SK-N-SH (cell line): Measurements from ENCODE around the gene SH3PXD2A. TPM values are rescaled to one million over a fixed set of nuclear protein-coding genes. Genes with fewer than 3 reads are reported as not detected.

Source experiments
- CTCF ChIA-PET: fragments of 300-600, 350-600 bp; formaldehyde crosslinking; extraction: SDS; loops from one replicate; lab custom pipeline; 2021; lab: Yijun Ruan, JAX
- POLR2A ChIA-PET: fragments of 350-600 bp; sonication (Branson Sonifier 250); formaldehyde crosslinking; extraction: SDS; loops from one replicate; lab custom pipeline; 2020; ENCODE audit warnings: antibody characterized with exemption, inconsistent platforms; lab: Yijun Ruan, JAX
- DNase-seq: peaks from one replicate; pipeline ENCODE4 v3.0.0; 2012
- H2AFZ ChIP-seq: fragments of 200-600 bp; sonication (generic); 2 replicates; pipeline ENCODE4 v1.8.1; 2016; ENCODE audit warnings: antibody characterized with exemption, mild to moderate bottlenecking, low read depth
- H3F3A ChIP-seq: fragments of 200-600 bp; sonication (generic); replicated peaks from 2 replicates; pipeline ENCODE3; 2016; ENCODE audit warnings: antibody characterized with exemption, mild to moderate bottlenecking; ENCODE audit not compliant: insufficient read depth
- H3K27ac ChIP-seq, 2 experiments: fragments of 200-500 bp in 1 of 2; fragments of 200-600 bp in 1 of 2; sonication (Bioruptor generic) in 1 of 2; sonication (generic), shearing (Covaris generic) in 1 of 2; 2 replicates each; pipeline versions ENCODE4 v1.5.1 to v1.6.1; 2014 to 2016; ENCODE audit warnings: low read depth in 2 of 2, inconsistent platforms in 1 of 2, low read length in 1 of 2, mild to moderate bottlenecking in 1 of 2, mixed read lengths in 1 of 2
- H3K27me3 ChIP-seq: fragments of 200-600 bp; sonication (generic), shearing (Covaris generic); 2 replicates; pipeline ENCODE4 v1.6.1; 2016; ENCODE audit warnings: mixed run types; ENCODE audit not compliant: insufficient read depth
- H3K36me3 ChIP-seq, 2 experiments: fragments of 200-500 bp in 1 of 2; fragments of 200-600 bp in 1 of 2; sonication (Bioruptor generic) in 1 of 2; sonication (generic) in 1 of 2; replicated peaks in 1 of 2; 2 replicates each; pipeline versions ENCODE3 to v1.5.1; 2014 to 2016; ENCODE audit warnings: low read length in 1 of 2, mild to moderate bottlenecking in 1 of 2; ENCODE audit not compliant: insufficient read depth in 2 of 2, control insufficient read depth in 1 of 2
- H3K4me1 ChIP-seq, 2 experiments: fragments of 200-500 bp in 1 of 2; fragments of 200-600 bp in 1 of 2; sonication (Bioruptor generic) in 1 of 2; sonication (generic), shearing (Covaris generic) in 1 of 2; 2 replicates each; pipeline versions ENCODE4 v1.5.1 to v1.6.1; 2014 to 2016; ENCODE audit warnings: low read depth in 1 of 2, low read length in 1 of 2, mixed run types in 1 of 2; ENCODE audit not compliant: insufficient read depth in 2 of 2, control insufficient read depth in 1 of 2
- H3K4me2 ChIP-seq: fragments of 200-600 bp; sonication (generic), shearing (Covaris generic); 2 replicates; pipeline ENCODE4 v1.6.1; 2017; ENCODE audit warnings: mixed run types
- H3K4me3 ChIP-seq, 2 experiments: fragments of 200-500 bp in 1 of 2; fragments of 200-600 bp in 1 of 2; sonication (Bioruptor generic) in 1 of 2; sonication (generic), shearing (Covaris generic) in 1 of 2; 2 replicates each; pipeline versions ENCODE4 v1.5.1 to v1.8.1; 2014 to 2016; ENCODE audit warnings: low read depth in 2 of 2, inconsistent platforms in 1 of 2, low read length in 1 of 2, mild to moderate bottlenecking in 1 of 2, mixed read lengths in 1 of 2, moderate library complexity in 1 of 2
- H3K79me2 ChIP-seq: fragments of 200-600 bp; sonication (generic); 2 replicates; pipeline ENCODE4 v1.8.1; 2017; ENCODE audit warnings: mild to moderate bottlenecking; ENCODE audit not compliant: insufficient read depth
- H3K9ac ChIP-seq: fragments of 200-600 bp; sonication (generic); 2 replicates; pipeline ENCODE4 v1.6.1; 2017; ENCODE audit warnings: mixed run types
- H3K9me2 ChIP-seq: fragments of 200-600 bp; sonication (generic); 2 replicates; pipeline ENCODE4 v1.6.1; 2017; ENCODE audit warnings: mixed run types
- H3K9me3 ChIP-seq: fragments of 200-600 bp; sonication (generic); 2 replicates; pipeline ENCODE4 v1.6.1; 2017; ENCODE audit warnings: mixed run types, mild to moderate bottlenecking, moderate library complexity
- H4K20me1 ChIP-seq: fragments of 200-600 bp; sonication (generic); 2 replicates; pipeline ENCODE4 v1.6.1; 2017; ENCODE audit warnings: mild to moderate bottlenecking, mixed run types; ENCODE audit not compliant: insufficient read depth
- ELF1 ChIP-seq: IDR thresholded peaks from 2 replicates; pipeline ENCODE4 v1.4.0; 2012
- EZH2phosphoT487 ChIP-seq: fragments of 200-600 bp; sonication (generic); IDR thresholded peaks from 2 replicates; pipeline ENCODE4 v1.6.1; 2017; ENCODE audit warnings: low read depth, mixed run types, mild to moderate bottlenecking, antibody characterized with exemption, moderate library complexity, borderline replicate concordance
- FOXM1 ChIP-seq: IDR thresholded peaks from 2 replicates; pipeline ENCODE4 v1.4.0; 2012; ENCODE audit warnings: low read depth, mild to moderate bottlenecking
- GABPA ChIP-seq: IDR thresholded peaks from 2 replicates; pipeline ENCODE4 v1.4.0; 2012; ENCODE audit warnings: low read depth, mild to moderate bottlenecking
- GATA2 ChIP-seq: sonication (generic); formaldehyde crosslinking; IDR thresholded peaks from 2 replicates; pipeline ENCODE4 v1.5.0; 2020; ENCODE audit warnings: mild to moderate bottlenecking, missing genetic modification reagents
- JUND ChIP-seq: IDR thresholded peaks from 2 replicates; pipeline ENCODE4 v1.4.0; 2012
- MEF2A ChIP-seq: IDR thresholded peaks from 2 replicates; pipeline ENCODE4 v1.4.0; 2012; ENCODE audit warnings: low read depth, borderline replicate concordance
- MXI1 ChIP-seq: IDR thresholded peaks from 2 replicates; pipeline ENCODE4 v1.6.1; 2012; ENCODE audit warnings: mild to moderate bottlenecking, low read depth, low read length, improper control_type of control experiment
- NRF1 ChIP-seq: IDR thresholded peaks from 2 replicates; pipeline ENCODE4 v1.6.1; 2012; ENCODE audit warnings: low read depth, mild to moderate bottlenecking, low read length
- POLR2AphosphoS5 ChIP-seq: IDR thresholded peaks from 2 replicates; pipeline ENCODE4 v1.6.1; 2012; ENCODE audit warnings: low read depth, low read length
- RAD21 ChIP-seq: IDR thresholded peaks from 2 replicates; pipeline ENCODE4 v1.6.1; 2012; ENCODE audit warnings: mild to moderate bottlenecking, low read length
- RXRA ChIP-seq: IDR thresholded peaks from 2 replicates; pipeline ENCODE4 v1.4.0; 2012; ENCODE audit warnings: low read depth, mild to moderate bottlenecking, borderline replicate concordance
- TAF1 ChIP-seq: IDR thresholded peaks from 2 replicates; pipeline ENCODE4 v1.6.1; 2012; ENCODE audit warnings: low read depth, mild to moderate bottlenecking, low read length, moderate library complexity, borderline replicate concordance
- TCF12 ChIP-seq: IDR thresholded peaks from 2 replicates; pipeline ENCODE4 v1.4.0; 2012
- WGBS: methylation state at CpG from one replicate; pipeline ENCODE4 v1.1.6; 2017; ENCODE audit warnings: low lambda C conversion rate; 5-methylcytosine and 5-hydroxymethylcytosine counted together
- polyA plus RNA-seq, 3 experiments: library from polyadenylated mRNA; depleted of rRNA; stranded (reverse); fragments of >200 nt; gene quantifications; 2 replicates each; pipeline ENCODE4 v1.2.3, GENCODE V29; 2012
- TF ChIP-seq, protein P1 (sequence below): IDR thresholded peaks from 2 replicates; pipeline ENCODE4 v1.6.1; 2012; ENCODE audit warnings: mild to moderate bottlenecking, low read depth, low read length, moderate library complexity
- TF ChIP-seq, protein P2 (sequence below): fragments of 150-350 bp; IDR thresholded peaks from 2 replicates; pipeline ENCODE4 v1.6.1; 2016; ENCODE audit warnings: mild to moderate bottlenecking, low read depth, low read length

SH3PXD2A gene
- polyA plus RNA-seq, 1 of the 3 experiments (the other 2 are of a cell fraction): 2.5 TPM

DNA sequence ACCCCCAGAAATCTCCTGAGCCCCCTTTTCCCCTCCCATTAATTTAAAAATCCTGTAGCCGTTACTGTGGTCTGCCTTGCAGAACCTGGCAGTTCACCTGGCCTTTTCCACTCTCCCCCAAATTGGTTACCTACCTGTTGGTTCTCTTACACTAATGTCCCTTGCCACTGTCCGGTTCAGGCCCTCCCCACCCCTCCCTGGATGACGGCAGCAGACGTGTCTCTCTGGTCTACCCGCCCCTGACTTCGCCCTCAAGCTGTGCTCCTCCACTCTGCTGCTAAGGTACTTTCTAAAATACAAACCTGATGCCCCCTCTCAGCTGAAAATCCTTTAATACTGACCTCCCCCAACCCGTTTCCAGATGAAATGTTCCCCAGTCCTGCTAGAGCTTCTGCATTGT lies 15.6 kb upstream of the SH3PXD2A start (continued):
- TF ChIP-seq, protein P1, sequence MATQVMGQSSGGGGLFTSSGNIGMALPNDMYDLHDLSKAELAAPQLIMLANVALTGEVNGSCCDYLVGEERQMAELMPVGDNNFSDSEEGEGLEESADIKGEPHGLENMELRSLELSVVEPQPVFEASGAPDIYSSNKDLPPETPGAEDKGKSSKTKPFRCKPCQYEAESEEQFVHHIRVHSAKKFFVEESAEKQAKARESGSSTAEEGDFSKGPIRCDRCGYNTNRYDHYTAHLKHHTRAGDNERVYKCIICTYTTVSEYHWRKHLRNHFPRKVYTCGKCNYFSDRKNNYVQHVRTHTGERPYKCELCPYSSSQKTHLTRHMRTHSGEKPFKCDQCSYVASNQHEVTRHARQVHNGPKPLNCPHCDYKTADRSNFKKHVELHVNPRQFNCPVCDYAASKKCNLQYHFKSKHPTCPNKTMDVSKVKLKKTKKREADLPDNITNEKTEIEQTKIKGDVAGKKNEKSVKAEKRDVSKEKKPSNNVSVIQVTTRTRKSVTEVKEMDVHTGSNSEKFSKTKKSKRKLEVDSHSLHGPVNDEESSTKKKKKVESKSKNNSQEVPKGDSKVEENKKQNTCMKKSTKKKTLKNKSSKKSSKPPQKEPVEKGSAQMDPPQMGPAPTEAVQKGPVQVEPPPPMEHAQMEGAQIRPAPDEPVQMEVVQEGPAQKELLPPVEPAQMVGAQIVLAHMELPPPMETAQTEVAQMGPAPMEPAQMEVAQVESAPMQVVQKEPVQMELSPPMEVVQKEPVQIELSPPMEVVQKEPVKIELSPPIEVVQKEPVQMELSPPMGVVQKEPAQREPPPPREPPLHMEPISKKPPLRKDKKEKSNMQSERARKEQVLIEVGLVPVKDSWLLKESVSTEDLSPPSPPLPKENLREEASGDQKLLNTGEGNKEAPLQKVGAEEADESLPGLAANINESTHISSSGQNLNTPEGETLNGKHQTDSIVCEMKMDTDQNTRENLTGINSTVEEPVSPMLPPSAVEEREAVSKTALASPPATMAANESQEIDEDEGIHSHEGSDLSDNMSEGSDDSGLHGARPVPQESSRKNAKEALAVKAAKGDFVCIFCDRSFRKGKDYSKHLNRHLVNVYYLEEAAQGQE: no peak
- no peak for TF ChIP-seq RXRA

- Histone ChIP-seq H3K9me2 (no peaks in the 10 kb centered on the region), H3K79me2 (no peaks in the 10 kb centered on the region), H3K27ac (no peak overlapping the region), H3K4me3 (no peak overlapping the region), H3K27me3 (no peaks in the 10 kb centered on the region), H3K9me3 (peaks cover 3% of the 10 kb centered on the region; the same call in 1 of the 2 replicates), H4K20me1 (no peaks in the 10 kb centered on the region), H2AFZ (no peak overlapping the region), H3K4me1 (peaks cover 0 to 15% of the 10 kb centered on the region in 2 experiments; a peak in 2 of 4 replicates), H3K9ac (no peak overlapping the region)
- POLR2A ChIA-PET: no interaction called here
- CTCF ChIA-PET: interaction anchor here (1.5 kb wide), 1 partner anchor 158 kb away, joined by 5 read pairs; no protein-coding TSS in a partner anchor
- 86% methylated on average over 8 of the region's 8 CpGs for WGBS
- no peak for TF ChIP-seq GATA2 (CRISPR knock-in tag)
- TF ChIP-seq NRF1: no peak
- no peak for TF ChIP-seq EZH2phosphoT487
- TF ChIP-seq FOXM1: no peak
- no peak for TF ChIP-seq ELF1
- TF ChIP-seq JUND: no peak
- TF ChIP-seq RAD21: no peak
- TF ChIP-seq, protein P1: no peak
- no peak for TF ChIP-seq GABPA
- TF ChIP-seq RXRA: no peak
- TF ChIP-seq TCF12: no peak
- no peak for TF ChIP-seq POLR2AphosphoS5
- no peak for TF ChIP-seq TAF1
- TF ChIP-seq, protein P2, sequence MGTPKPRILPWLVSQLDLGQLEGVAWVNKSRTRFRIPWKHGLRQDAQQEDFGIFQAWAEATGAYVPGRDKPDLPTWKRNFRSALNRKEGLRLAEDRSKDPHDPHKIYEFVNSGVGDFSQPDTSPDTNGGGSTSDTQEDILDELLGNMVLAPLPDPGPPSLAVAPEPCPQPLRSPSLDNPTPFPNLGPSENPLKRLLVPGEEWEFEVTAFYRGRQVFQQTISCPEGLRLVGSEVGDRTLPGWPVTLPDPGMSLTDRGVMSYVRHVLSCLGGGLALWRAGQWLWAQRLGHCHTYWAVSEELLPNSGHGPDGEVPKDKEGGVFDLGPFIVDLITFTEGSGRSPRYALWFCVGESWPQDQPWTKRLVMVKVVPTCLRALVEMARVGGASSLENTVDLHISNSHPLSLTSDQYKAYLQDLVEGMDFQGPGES: no peak
- no peak for TF ChIP-seq MXI1
- TF ChIP-seq MEF2A: no peak
- TF ChIP-seq, all 33 proteins: peak for 0
- H3K36me3 ChIP-seq: no peaks in the 10 kb centered on the region
- no peaks in the 10 kb centered on the region for H3F3A ChIP-seq
- DNase-seq: no peak
- H3K4me2 ChIP-seq: no peak overlapping the region
Observed at GRCh38 chr10:103870516-103870915, 15.1 kb upstream of the SH3PXD2A start.
